Breast epithelium (tissue), 4 donors: ENCODE measurements around the gene ACAA2. TPM values are rescaled to one million over a fixed set of nuclear protein-coding genes. Genes with fewer than 3 reads are reported as not detected.

Experiments used
- DNase-seq, 2 donors: peaks; one replicate each; pipeline ENCODE4 v3.0.0-alpha.2; 2019; ENCODE audit warnings: low spot score in 2 of 2
- H3K27ac ChIP-seq, 2 donors: fragments of 200-600 bp; sonication (generic) in 1 of 2; one replicate each; pipeline ENCODE4 v1.5.1; 2016 to 2019; ENCODE audit warnings: mild to moderate bottlenecking in 1 of 2
- H3K27me3 ChIP-seq, 2 donors: fragments of 200-600 bp; sonication (generic) in 1 of 2; one replicate each; pipeline versions ENCODE4 v1.5.1 to v1.6.0; 2017 to 2019; ENCODE audit warnings: control low read depth in 1 of 2, mild to moderate bottlenecking in 1 of 2
- H3K36me3 ChIP-seq: fragments of 200-600 bp; one replicate; pipeline ENCODE4 v1.5.1; 2019
- H3K4me1 ChIP-seq, 2 donors: fragments of 200-600 bp; sonication (generic); one replicate each; pipeline ENCODE4 v1.5.1; 2016 to 2019; ENCODE audit warnings: control low read depth in 1 of 2
- H3K4me3 ChIP-seq, 3 donors: fragments of 200-600 bp; sonication (generic); 1 replicate in 2 of 3; 2 replicates in 1 of 3; pipeline ENCODE4 v1.5.1; 2016 to 2019; ENCODE audit warnings: mild to moderate bottlenecking in 3 of 3, moderate library complexity in 2 of 3
- H3K9me3 ChIP-seq, 2 donors: fragments of 200-600 bp; sonication (generic) in 1 of 2; one replicate each; pipeline ENCODE4 v1.5.1; 2016 to 2019; ENCODE audit warnings: control low read depth in 1 of 2
- CTCF ChIP-seq, 3 donors: fragments of 450-650 bp; IDR thresholded peaks; one replicate each; pipeline ENCODE4 v1.5.1; 2016 to 2017; ENCODE audit warnings: antibody characterized with exemption in 3 of 3, mild to moderate bottlenecking in 3 of 3, moderate library complexity in 3 of 3
- POLR2A ChIP-seq: fragments of 450-650 bp; IDR thresholded peaks from one replicate; pipeline ENCODE4 v1.6.1; 2016; ENCODE audit warnings: antibody characterized with exemption, mild to moderate bottlenecking, moderate library complexity
- POLR2AphosphoS5 ChIP-seq, 3 donors: sonication (generic); formaldehyde crosslinking; IDR thresholded peaks; one replicate each; pipeline ENCODE4 v1.6.1; 2017; ENCODE audit warnings: antibody characterized with exemption in 3 of 3
- intact Hi-C: fragments of 100-400 bp; cut with DNase I; formaldehyde crosslinking; loops from one replicate; pipeline ENCODE4 v1.15.1; 2023; ENCODE audit warnings: low total_unique reads
- total RNA-seq, 3 donors: library from RNA; depleted of rRNA; stranded (reverse); fragments of >200 nt; gene quantifications; one replicate each; pipeline ENCODE4 v1.1.0, GENCODE V29; 2016

The ACAA2 gene
- total RNA-seq, 3 donors from 2014 or later: 67.9 to 99.5 (median 70.5) TPM

- DNase-seq: no peak
- intact Hi-C loops: no loop called here
- Histone ChIP-seq H3K4me1 (no peaks in the 10 kb centered on the region), H3K9me3 (no peaks in the 10 kb centered on the region), H3K27me3 (no peaks in the 10 kb centered on the region), H3K27ac (no peak overlapping the region), H3K36me3 (no peaks in the 10 kb centered on the region), H3K4me3 (no peak overlapping the region)
- TF ChIP-seq CTCF (IDR thresholded peaks at IDR 0.05) (no peak), POLR2A (no peak)
These were observed 6.7 kb upstream of the ACAA2 start for GRCh38 chr18:49819823-49820671.

- no peak overlapping the region for H3K4me3 ChIP-seq
- H3K4me1 ChIP-seq: no peaks in the 10 kb centered on the region
- intact Hi-C loops: no loop called here
- DNase-seq: no peak
- no peaks in the 10 kb centered on the region for H3K36me3 ChIP-seq
- no peak overlapping the region for H3K27ac ChIP-seq
- TF ChIP-seq POLR2AphosphoS5 (IDR thresholded peaks at IDR 0.05) (no peak), CTCF (IDR thresholded peaks at IDR 0.05) (no peak), POLR2A (no peak)
- H3K27me3 ChIP-seq: no peaks in the 10 kb centered on the region
- H3K9me3 ChIP-seq: no peaks in the 10 kb centered on the region
These were observed 5.8 kb upstream of the ACAA2 start for GRCh38 chr18:49819071-49819662.

GRCh38 chr18:49817947-49818346 lies 4.6 kb upstream of the ACAA2 start:
- no peak overlapping the region for H3K4me3 ChIP-seq
- H3K27ac ChIP-seq: no peak overlapping the region
- H3K36me3 ChIP-seq: no peaks in the 10 kb centered on the region
- H3K4me1 ChIP-seq: no peaks in the 10 kb centered on the region
- intact Hi-C loops: no loop called here
- no peak for TF ChIP-seq POLR2AphosphoS5 (IDR thresholded peaks at IDR 0.05)
- TF ChIP-seq CTCF (IDR thresholded peaks at IDR 0.05): no peak
- TF ChIP-seq POLR2A: no peak
- H3K9me3 ChIP-seq: no peaks in the 10 kb centered on the region
- no peaks in the 10 kb centered on the region for H3K27me3 ChIP-seq
- DNase-seq: no peak

GRCh38 chr18:49815927-49816326 lies 2.6 kb upstream of the ACAA2 start:
- intact Hi-C loops: no loop called here
- Histone ChIP-seq H3K9me3 (no peaks in the 10 kb centered on the region), H3K27me3 (no peaks in the 10 kb centered on the region), H3K4me1 (peaks cover 0 to 9% of the 10 kb centered on the region in 2 donors), H3K4me3 (no peak overlapping the region), H3K27ac (no peak overlapping the region), H3K36me3 (no peaks in the 10 kb centered on the region)
- TF ChIP-seq CTCF (IDR thresholded peaks at IDR 0.05): no peak
- TF ChIP-seq POLR2A: no peak
- DNase-seq: no peak

- H3K4me1 ChIP-seq: peaks cover 0 to 9% of the 10 kb centered on the region in 2 donors
- H3K36me3 ChIP-seq: no peaks in the 10 kb centered on the region
- TF ChIP-seq CTCF (IDR thresholded peaks at IDR 0.05) (no peak), POLR2AphosphoS5 (IDR thresholded peaks at IDR 0.05) (peak in 1 of 3 donors; percentile 74), POLR2A (peak; percentile 42)
- H3K9me3 ChIP-seq: no peaks in the 10 kb centered on the region
- DNase-seq: peak; percentile 53 to 61
- peak overlapping the region; percentile 98 for H3K27ac ChIP-seq
- peak overlapping the region; percentile 74 to 86 (median 80) for H3K4me3 ChIP-seq
- intact Hi-C loops: no loop called here
- H3K27me3 ChIP-seq: no peaks in the 10 kb centered on the region
These were observed 790 bp upstream of the ACAA2 start for GRCh38 chr18:49814147-49814499.
